Measurements from ENCODE around the gene SLF2. TPM values are rescaled to one million over a fixed set of nuclear protein-coding genes. Genes with fewer than 3 reads are reported as not detected.
"Not testable (repeated sequence)": the region's sequence is repeated elsewhere in the genome, so short reads cannot be mapped to it uniquely, and the experiment has no call there.

The SLF2 gene
- polyA plus RNA-seq, 1 donor = 98.3 TPM

DNA sequence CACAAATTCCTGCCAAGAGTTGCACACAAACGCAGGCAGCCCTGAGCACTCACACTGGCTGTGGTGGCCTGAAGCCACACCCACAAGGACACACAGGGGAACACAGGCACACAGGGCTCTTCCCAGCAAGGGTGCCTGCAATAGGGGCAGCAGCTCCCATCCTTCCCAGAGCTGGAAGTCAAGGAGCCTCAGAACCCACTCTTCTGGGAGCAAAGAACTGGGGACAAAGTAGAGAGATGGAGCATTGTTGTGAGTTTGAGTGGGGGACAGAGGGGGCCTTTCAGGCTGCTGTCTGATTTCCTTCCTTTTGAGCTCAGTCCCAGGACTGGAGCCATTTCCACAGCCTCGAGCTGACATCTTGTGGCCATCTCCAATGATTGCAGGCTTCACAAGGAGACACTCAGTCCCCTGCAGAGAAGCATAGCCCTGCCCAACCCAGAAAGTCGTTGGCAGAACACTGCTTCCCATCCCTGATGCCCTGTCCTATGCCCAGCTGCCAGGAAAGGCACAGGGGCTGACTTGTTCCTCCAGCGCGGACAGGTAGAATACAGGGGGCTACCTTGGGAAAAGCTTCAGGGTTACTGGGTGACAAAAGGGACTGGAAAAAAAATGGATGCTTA lies 34.4 kb upstream of the SLF2 start:
- peak; percentile 62 for DNase-seq

- DNase-seq = no peak
Observed at GRCh38 chr10:100879741-100880360, 32.9 kb upstream of the SLF2 start.

- DNase-seq = no peak
Observed at GRCh38 chr10:100881556-100882213, 31.1 kb upstream of the SLF2 start.

GRCh38 chr10:100882252-100882651 lies 30.5 kb upstream of the SLF2 start:
- DNase-seq = no peak

DNA sequence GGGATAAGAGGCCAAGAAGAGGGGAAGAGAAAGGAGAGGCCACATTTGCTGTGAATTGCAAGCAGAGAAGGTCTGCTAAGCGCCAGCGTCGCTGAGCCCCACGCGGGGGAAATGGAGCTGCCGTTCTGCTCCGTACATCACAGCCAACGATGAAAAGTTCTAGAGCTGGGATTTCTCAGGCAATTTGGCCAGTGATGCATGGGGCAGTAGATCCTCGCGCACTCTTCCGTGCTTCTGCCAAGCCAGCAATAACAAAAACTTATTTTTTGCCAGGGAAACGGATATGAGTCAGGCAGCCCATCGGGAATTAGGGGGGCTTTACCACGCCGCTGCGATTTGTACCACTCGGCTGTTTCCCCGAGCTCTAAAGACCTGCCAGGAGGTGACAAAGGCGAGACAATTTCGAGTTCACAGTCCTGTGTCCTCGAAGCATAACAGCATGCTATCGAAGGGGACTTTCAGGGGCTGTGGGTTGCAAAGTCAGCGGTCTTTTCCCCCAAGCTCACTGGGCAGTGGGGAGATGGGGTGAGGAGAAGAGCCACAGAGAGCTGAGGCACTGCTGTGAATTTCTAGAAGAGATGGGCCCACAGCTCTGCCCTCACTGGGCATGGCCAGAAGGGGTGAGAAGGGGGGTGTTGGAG lies 30.0 kb upstream of the SLF2 start:
- peak; percentile 42 for DNase-seq

DNA sequence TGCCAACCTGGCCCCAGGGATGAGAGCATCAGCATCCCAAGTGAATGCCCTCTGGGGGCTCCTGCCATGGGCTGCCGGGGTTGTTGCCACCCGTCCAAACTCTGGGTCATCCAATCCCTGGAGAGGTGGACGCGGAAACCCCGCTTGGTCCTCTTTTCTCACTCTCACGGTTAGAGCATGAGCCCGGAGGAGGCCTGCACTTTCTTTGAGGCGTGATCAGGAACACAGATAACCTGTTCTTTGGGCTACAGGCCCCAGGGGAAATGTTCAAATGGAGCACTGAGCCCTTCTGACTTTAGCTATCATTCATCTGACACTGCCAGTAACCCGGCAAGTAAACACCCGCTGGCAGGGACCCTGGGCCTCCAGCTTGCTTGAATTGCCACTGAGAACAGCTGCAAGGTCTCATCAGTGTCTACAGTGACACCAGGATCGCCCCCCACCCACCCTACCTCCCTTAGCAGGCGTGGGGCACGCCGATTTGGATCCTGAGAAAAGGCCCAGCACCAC lies 29.4 kb upstream of the SLF2 start:
- no peak for DNase-seq

GRCh38 chr10:100885611-100886010 lies 27.2 kb upstream of the SLF2 start:
- DNase-seq = not testable (repeated sequence)

GRCh38 chr10:100886091-100886490 lies 26.7 kb upstream of the SLF2 start:
- no peak for DNase-seq

DNA sequence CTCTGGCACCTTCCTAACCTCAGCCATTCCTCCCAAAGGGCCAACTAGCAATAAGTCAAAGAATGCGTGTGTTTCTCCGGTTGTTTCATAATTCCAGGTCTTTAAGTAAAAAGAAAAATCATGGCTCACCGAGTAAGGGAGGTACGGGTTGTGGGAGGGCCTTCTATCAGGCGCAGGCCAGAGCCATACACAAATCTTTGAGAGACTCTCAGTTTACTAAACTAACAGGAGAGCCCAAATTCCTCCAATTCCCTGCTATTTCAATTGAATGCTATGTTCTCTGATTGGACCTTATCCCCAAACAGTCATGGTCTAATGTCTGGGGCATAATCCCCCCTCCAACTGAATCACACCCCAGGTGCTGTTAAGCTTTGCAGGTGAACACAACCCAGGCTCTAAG lies 26.2 kb upstream of the SLF2 start:
- DNase-seq = no peak

- peak; percentile 85 for DNase-seq
Observed at GRCh38 chr10:100886963-100887362, 25.8 kb upstream of the SLF2 start.

GRCh38 chr10:100887761-100888296 lies 24.9 kb upstream of the SLF2 start:
- no peak for DNase-seq

- DNase-seq = no peak
Observed at GRCh38 chr10:100888957-100889356, 23.8 kb upstream of the SLF2 start.

DNA sequence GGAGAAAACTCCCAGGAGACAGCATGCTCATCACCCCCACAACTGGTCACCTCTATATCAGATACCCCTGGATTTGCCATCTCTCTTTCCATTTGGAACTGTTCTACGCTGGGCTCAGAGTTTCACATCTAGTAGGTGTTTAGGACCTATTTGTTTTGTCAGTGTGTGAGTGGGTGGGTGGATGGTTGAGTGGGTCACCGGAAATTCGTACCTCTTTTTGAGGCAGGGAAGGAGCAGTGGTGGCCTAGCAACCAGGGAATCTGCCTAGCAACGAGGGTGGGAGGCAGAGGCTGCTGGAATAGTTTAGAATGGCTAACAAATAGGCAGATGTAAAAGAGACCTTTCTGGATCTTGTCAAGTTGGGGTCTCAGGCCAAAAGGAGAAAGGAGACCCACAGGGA lies 23.2 kb upstream of the SLF2 start:
- no peak for DNase-seq

DNA sequence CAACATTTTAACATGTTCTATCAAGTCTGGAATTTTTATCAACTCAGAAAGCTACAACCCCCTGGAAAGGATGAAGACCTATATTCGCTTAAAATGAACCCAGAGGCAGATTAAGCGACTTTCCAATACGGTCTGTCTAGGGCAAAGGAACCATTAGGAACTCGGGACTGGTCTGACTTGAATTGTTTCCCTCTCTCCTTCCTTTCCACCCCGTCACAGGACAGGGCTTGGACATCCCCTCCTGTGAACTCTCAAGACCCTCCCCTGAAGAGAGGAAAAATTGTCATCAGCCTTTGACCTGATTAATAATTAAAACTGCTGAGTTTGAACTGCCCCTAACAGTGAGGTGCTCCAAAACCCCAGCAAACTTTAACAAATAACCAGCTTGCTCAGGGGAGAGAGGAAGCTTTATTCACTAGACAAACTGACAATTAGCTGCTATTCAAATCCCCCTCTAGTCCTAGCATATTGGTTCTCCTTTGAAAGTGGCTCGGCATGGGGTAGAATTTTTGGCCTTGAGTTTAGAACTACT lies 22.6 kb upstream of the SLF2 start:
- DNase-seq = no peak

DNA sequence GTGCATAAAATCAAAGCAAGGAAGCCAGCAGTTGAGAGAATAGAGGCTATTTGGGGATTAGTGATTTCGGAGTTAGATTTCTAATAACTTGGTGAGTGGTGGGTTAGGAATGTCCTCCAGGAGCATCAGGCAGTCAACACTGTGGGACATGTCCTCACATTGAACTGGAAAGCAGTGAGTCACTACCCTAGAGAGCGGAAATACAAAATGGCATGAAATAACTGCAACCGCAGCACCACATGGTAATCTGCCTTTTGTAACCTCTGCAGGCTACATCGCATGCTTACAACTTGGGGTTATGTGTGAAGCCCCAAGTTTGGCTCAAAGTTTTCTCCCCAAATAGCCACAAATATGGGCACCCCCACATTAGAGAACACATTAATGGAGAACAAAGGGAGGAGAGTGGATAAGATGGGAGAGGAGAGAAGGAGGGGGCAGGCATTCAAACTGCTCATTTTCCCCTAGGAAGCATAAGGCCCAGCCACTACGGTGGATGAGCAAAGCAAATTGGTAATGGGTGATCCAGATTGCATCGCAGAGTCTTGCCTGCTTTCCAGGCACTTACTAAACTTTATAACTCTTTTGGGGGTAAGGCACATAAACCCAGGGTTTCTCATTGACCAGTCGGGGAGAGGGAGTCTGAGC lies 22.0 kb upstream of the SLF2 start:
- DNase-seq = peak; percentile 45

- no peak for DNase-seq
Observed at GRCh38 chr10:100894033-100894432, 18.7 kb upstream of the SLF2 start.

DNA sequence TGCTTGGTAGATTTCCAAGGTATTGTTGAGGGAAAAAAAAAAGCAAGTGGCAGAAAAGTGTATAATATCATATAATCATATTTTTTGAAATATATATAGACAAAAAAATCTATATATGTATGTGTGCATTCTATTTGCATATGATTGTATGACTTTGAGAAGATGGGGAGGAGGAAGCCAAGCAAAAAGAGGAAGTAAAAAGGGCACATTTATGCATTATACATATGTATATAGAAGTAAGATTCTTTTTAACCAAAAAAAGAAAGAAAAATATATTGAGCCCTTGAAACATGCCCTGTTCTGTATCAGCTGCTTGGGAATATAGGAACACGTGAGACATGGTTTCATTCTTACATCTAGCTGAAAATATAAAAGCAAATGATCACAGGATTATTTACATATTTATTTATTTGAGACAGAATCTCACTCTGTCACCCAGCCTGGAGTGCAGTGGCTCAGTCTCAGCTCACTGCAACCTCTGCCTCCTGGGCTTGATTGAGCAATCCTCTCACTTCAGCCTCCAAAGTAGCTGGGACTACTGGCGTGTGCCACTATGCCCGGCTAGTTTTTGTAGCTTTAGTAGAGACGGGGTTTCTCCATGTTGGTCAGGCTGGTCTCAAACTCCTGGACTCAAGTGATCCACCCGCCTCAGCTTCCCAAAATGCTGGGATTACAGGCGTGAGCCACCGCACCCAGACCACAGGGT lies 18.0 kb upstream of the SLF2 start:
- no peak for DNase-seq

GRCh38 chr10:100895346-100895745 lies 17.4 kb upstream of the SLF2 start:
- DNase-seq = no peak

- DNase-seq = no peak
Observed at GRCh38 chr10:100895896-100896295, 16.9 kb upstream of the SLF2 start.

DNA sequence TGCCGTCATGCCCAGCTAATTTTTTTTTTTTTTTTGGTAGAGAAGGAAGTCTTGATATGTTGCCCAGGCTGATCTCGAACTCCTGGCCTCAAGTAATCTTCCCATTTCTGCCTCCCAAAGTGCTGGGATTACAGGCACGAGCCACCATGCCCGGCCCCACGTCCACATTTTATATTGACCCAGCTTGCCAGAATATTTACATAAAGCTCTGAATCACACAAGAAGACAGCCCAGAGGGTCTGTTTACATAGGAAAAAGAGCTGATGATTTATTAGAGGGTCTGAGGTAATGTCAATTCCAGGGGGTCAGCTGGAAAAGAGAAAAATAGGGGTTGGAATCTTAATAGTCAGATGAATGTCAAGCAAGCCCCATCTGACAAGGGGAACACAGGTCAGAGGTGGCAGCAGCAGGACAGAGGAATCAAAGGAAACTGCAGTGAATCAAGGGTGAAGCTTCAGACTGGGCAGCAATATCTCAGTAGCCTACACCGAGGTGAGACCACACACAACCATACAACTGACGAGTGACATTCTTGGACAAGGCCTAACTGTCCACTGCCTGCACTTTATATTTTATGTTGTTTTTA lies 15.8 kb upstream of the SLF2 start:
- no peak for DNase-seq

GRCh38 chr10:100897976-100898375 lies 14.8 kb upstream of the SLF2 start:
- DNase-seq = no peak

Measured in hindlimb muscle (tissue), 1 donor.